Measurements from ENCODE around the gene CYTH4. TPM values are rescaled to one million over a fixed set of nuclear protein-coding genes. Genes with fewer than 3 reads are reported as not detected.

CYTH4 gene
- total and polyA plus RNA-seq, 10 of the 15 experiments (the other 5 are each of a cell fraction or from before 2014, with no cell fraction given): 1.5 to 27.3 (median 16.9) TPM

GRCh38 chr22:37284805-37285355, 2.6 kb downstream of the CYTH4 start (continued):
- TF ChIP-seq, protein P1, sequence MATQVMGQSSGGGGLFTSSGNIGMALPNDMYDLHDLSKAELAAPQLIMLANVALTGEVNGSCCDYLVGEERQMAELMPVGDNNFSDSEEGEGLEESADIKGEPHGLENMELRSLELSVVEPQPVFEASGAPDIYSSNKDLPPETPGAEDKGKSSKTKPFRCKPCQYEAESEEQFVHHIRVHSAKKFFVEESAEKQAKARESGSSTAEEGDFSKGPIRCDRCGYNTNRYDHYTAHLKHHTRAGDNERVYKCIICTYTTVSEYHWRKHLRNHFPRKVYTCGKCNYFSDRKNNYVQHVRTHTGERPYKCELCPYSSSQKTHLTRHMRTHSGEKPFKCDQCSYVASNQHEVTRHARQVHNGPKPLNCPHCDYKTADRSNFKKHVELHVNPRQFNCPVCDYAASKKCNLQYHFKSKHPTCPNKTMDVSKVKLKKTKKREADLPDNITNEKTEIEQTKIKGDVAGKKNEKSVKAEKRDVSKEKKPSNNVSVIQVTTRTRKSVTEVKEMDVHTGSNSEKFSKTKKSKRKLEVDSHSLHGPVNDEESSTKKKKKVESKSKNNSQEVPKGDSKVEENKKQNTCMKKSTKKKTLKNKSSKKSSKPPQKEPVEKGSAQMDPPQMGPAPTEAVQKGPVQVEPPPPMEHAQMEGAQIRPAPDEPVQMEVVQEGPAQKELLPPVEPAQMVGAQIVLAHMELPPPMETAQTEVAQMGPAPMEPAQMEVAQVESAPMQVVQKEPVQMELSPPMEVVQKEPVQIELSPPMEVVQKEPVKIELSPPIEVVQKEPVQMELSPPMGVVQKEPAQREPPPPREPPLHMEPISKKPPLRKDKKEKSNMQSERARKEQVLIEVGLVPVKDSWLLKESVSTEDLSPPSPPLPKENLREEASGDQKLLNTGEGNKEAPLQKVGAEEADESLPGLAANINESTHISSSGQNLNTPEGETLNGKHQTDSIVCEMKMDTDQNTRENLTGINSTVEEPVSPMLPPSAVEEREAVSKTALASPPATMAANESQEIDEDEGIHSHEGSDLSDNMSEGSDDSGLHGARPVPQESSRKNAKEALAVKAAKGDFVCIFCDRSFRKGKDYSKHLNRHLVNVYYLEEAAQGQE (IDR thresholded peaks at IDR 0.05; ENCODE audit: low read depth, low read length): no peak

DNA sequence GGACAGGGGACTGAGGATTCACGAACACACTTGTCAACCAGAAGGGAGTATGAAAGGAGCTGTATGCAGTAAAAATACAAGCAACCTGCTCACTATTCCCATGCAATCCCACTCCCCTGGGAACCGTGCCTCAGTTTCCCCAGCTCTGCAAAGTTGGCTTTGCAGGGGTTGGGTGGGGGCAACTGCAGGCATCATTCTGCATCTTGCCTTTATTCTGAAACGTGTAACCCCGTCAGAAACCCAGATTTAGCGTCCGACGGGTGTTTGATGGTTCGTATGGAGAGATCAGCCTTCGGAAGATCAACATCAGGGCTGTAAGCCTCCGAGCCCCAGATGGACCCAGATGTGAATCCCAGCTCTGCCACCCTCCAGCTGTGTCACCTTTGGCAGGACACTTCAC, 3.6 kb downstream of the CYTH4 start:
- CTCF ChIA-PET: interaction anchor here (0.9 to 11.1 kb wide), 4 partner anchors 16 to 306 kb away, joined by 3 to 124 read pairs (median 3); no protein-coding TSS in a partner anchor
- Histone ChIP-seq H3K9ac (ENCODE audit: control insufficient read depth, insufficient read depth, low read length) (no peak overlapping the region), H3K27ac (ENCODE audit: control insufficient read depth, insufficient read depth) (no peak overlapping the region), H3K4me2 (ENCODE audit: control insufficient read depth, insufficient read depth) (no peak overlapping the region), H3K27me3 (replicated peaks in 1 of 2; ENCODE audit: control insufficient read depth in 2 of 2, insufficient read depth in 2 of 2, low read length in 1 of 2) (no peaks in the 10 kb centered on the region), H3K9me3 (replicated peaks; ENCODE audit: control insufficient read depth, insufficient read depth, low read length) (no peaks in the 10 kb centered on the region), H3K36me3 (ENCODE audit: control insufficient read depth in 2 of 2, insufficient read depth in 2 of 2, low read length in 1 of 2) (no peaks in the 10 kb centered on the region), H3K4me1 (ENCODE audit: control insufficient read depth, insufficient read depth, low read length) (peaks cover 33% of the 10 kb centered on the region), H4K20me1 (ENCODE audit: control insufficient read depth, insufficient read depth) (no peaks in the 10 kb centered on the region; the same call in 1 of the 2 replicates), H3K4me3 (no peak overlapping the region), H2AFZ (ENCODE audit: control insufficient read depth, low read depth, low read length) (no peak overlapping the region), H3K79me2 (ENCODE audit: control insufficient read depth, insufficient read depth, low read length) (peaks cover 18% of the 10 kb centered on the region)
- no peak for DNase-seq (ENCODE audit: low read depth, low spot score)
- POLR2A ChIA-PET: interaction anchor here (0.9 to 3.2 kb wide), 4 partner anchors 16 to 41 kb away, joined by 4 to 8 read pairs (median 5); no protein-coding TSS in a partner anchor
- intact Hi-C loops (cut with micrococcal nuclease; ENCODE audit: unreplicated experiment): loop anchor here (1.0 kb wide), 1 partner anchor 20 kb away; no protein-coding TSS in a partner anchor
- SMC1A ChIA-PET (ENCODE audit: uncharacterized antibody, unreplicated experiment): interaction anchor here (1.0 to 1.6 kb wide), 4 partner anchors 18 to 70 kb away, joined by 3 to 8 read pairs (median 4); no protein-coding TSS in a partner anchor
- in situ Hi-C loops (cut with MboI): no loop called here
- WGBS (ENCODE audit: insufficient coverage, insufficient replicate concordance, low lambda C conversion rate, missing lambda C conversion rate): 89% methylated on average over 10 of the region's 10 CpGs
- ATAC-seq: no peak
- no peak for FAIRE-seq
- BruUV-seq (replicated peaks): no TSS peak
- RAD21 ChIA-PET (ENCODE audit: unreplicated experiment): interaction anchor here (1.5 to 1.6 kb wide), 2 partner anchors 13 to 24 kb away, joined by 3 to 9 read pairs; no protein-coding TSS in a partner anchor
- TF ChIP-seq NR2C2 (IDR thresholded peaks at IDR 0.05; ENCODE audit: borderline replicate concordance, control insufficient read depth, insufficient read length, low read depth) (no peak), MXI1 (IDR thresholded peaks at IDR 0.05; ENCODE audit: low read depth, low read length) (no peak), EGR1 (IDR thresholded peaks at IDR 0.05; ENCODE audit: borderline replicate concordance in 1 of 2, low read depth in 2 of 2, low read length in 2 of 2) (no peak), ZBTB33 (IDR thresholded peaks at IDR 0.05) (no peak), SPI1 (IDR thresholded peaks at IDR 0.05; ENCODE audit: borderline replicate concordance, insufficient read depth, low read depth, low read length) (no peak), ZNF274 (IDR thresholded peaks at IDR 0.05; ENCODE audit: insufficient read depth, insufficient read length) (no peak), PRDM15 (CRISPR knock-in tag; IDR thresholded peaks at IDR 0.05) (no peak)
- TF ChIP-seq, protein P2, sequence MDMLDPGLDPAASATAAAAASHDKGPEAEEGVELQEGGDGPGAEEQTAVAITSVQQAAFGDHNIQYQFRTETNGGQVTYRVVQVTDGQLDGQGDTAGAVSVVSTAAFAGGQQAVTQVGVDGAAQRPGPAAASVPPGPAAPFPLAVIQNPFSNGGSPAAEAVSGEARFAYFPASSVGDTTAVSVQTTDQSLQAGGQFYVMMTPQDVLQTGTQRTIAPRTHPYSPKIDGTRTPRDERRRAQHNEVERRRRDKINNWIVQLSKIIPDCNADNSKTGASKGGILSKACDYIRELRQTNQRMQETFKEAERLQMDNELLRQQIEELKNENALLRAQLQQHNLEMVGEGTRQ (IDR thresholded peaks at IDR 0.05; ENCODE audit: borderline replicate concordance, low read depth, low read length): no peak

All from GM12878 (cell line).